K562 (cell line): ENCODE results near the gene ASCC3. TPM values are rescaled to one million over a fixed set of nuclear protein-coding genes. Genes with fewer than 3 reads are reported as not detected.

Experiments
- ARID4B ChIP-seq: sonication (generic); formaldehyde crosslinking; IDR thresholded peaks from 2 replicates; pipeline ENCODE4 v1.8.0; 2022; ENCODE audit warnings: mild to moderate bottlenecking, missing genetic modification reagents
- BRF2 ChIP-seq: IDR thresholded peaks from 3 replicates; pipeline ENCODE4 v1.6.1; 2011; ENCODE audit warnings: borderline replicate concordance, mild to moderate bottlenecking; ENCODE audit not compliant: insufficient read length, insufficient read depth
- EP400 ChIP-seq: fragments of 450-650 bp; IDR thresholded peaks from 2 replicates; pipeline ENCODE4 v1.6.1; 2017; ENCODE audit warnings: antibody characterized with exemption, mild to moderate bottlenecking, moderate library complexity
- GMEB1 ChIP-seq: fragments of 250-450 bp; sonication (Bioruptor Pico); IDR thresholded peaks from 2 replicates; pipeline ENCODE4 v1.4.0; 2020; ENCODE audit warnings: mild to moderate bottlenecking
- HCFC1 ChIP-seq: IDR thresholded peaks from 2 replicates; pipeline ENCODE4 v1.6.1; 2012; ENCODE audit warnings: low read depth, low read length, improper control_type of control experiment
- MAZ ChIP-seq, 2 experiments: fragments of 450-650 bp in 1 of 2; sonication (generic) in 1 of 2; formaldehyde crosslinking; IDR thresholded peaks in 1 of 2; conservative IDR thresholded peaks in 1 of 2; 2 replicates each; pipeline versions ENCODE4 v1.4.0 to v1.5.0; 2020; ENCODE audit warnings: mild to moderate bottlenecking in 1 of 2, missing genetic modification reagents in 1 of 2
- MBD1 ChIP-seq: fragments of 250-450 bp; sonication (Bioruptor Pico); IDR thresholded peaks from 2 replicates; pipeline ENCODE4 v1.8.0; 2022; ENCODE audit warnings: inconsistent platforms
- PCBP1 ChIP-seq: fragments of 200-400 bp; formaldehyde crosslinking; IDR thresholded peaks from 2 replicates; pipeline ENCODE4 v1.6.1; 2018; ENCODE audit warnings: mild to moderate bottlenecking, low read depth, low read length; ENCODE audit not compliant: poor library complexity, severe bottlenecking
- POLR3G ChIP-seq: IDR thresholded peaks from 2 replicates; pipeline ENCODE4 v1.6.1; 2011; ENCODE audit not compliant: insufficient read length, insufficient replicate concordance; ENCODE audit errors: extremely low read depth
- TAF7 ChIP-seq: fragments of 450-650 bp; IDR thresholded peaks from 2 replicates; pipeline ENCODE4 v1.6.1; 2016; ENCODE audit warnings: missing genetic modification characterization, missing compliant biosample characterization
- ZFPM2 ChIP-seq: fragments of 250-450 bp; sonication (Bioruptor Pico); IDR thresholded peaks from 2 replicates; pipeline ENCODE4 v1.5.1; 2022; ENCODE audit warnings: mild to moderate bottlenecking
- ZFX ChIP-seq: sonication (generic); formaldehyde crosslinking; IDR thresholded peaks from 2 replicates; pipeline ENCODE4 v1.8.0; 2022; ENCODE audit warnings: mild to moderate bottlenecking, missing genetic modification reagents, moderate library complexity
- ZNF175 ChIP-seq: fragments of 200-800 bp; sonication (Bioruptor generic); IDR thresholded peaks from 2 replicates; pipeline ENCODE4 v1.6.1; 2016; ENCODE audit warnings: low read depth, mild to moderate bottlenecking, missing genetic modification characterization, missing compliant biosample characterization
- ZNF740 ChIP-seq, 3 experiments: fragments of 200-800 bp in 1 of 3; sonication (Bioruptor generic) in 1 of 3; sonication (generic) in 1 of 3; formaldehyde crosslinking in 1 of 3; IDR thresholded peaks; 2 replicates each; pipeline versions ENCODE4 v1.6.1 to v1.8.0; 2016 to 2022; ENCODE audit warnings: mild to moderate bottlenecking in 2 of 3, missing compliant biosample characterization in 2 of 3, missing genetic modification characterization in 2 of 3, missing genetic modification reagents in 1 of 3
- ZNF785 ChIP-seq: fragments of 250-450 bp; sonication (Bioruptor Pico); IDR thresholded peaks from 2 replicates; pipeline ENCODE4 v1.4.0; 2020; ENCODE audit warnings: mild to moderate bottlenecking
- polyA plus RNA-seq, 8 experiments: library from polyadenylated mRNA; depleted of rRNA in 4 of 8; stranded (reverse) in 5 of 8; unstranded in 3 of 8; fragments of >200 nt; fragmentation: Nextera tagmentation in 2 of 8; fragmentation: Illumina TruSeq in 1 of 8; extraction: Ambion mirVana in 2 of 8; extraction: Trizol in 1 of 8; gene quantifications; 2 replicates each; pipeline versions ENCODE4 v1.2.1 to v1.2.3, GENCODE V29; 2011 to 2014; ENCODE audit warnings: inconsistent platforms in 1 of 8, missing spikeins in 1 of 8
- total RNA-seq, 7 experiments: library from RNA; depleted of rRNA in 6 of 7; stranded (reverse); fragments of >200 nt in 6 of 7; fragmentation: Illumina TruSeq in 2 of 7; extraction: Trizol in 2 of 7; gene quantifications; 2 replicates each; pipeline versions ENCODE4 v1.2.1 to v1.2.3, GENCODE V29; 2011 to 2021; ENCODE audit warnings: low replicate concordance in 1 of 7

The ASCC3 gene
- total and polyA plus RNA-seq, 9 of the 15 experiments (the other 6 are each of a cell fraction or from before 2014, with no cell fraction given) = 16.1 to 56.1 (median 33.9) TPM

GRCh38 chr6:100880853-100881706, at the start of gene ASCC3 (continued):
- TF ChIP-seq MBD1 (CRISPR knock-in tag) (no peak), ARID4B (CRISPR knock-in tag) (peak; percentile 94), MAZ (CRISPR knock-in tag; conservative IDR thresholded peaks at IDR 0.05 in 1 of 2, IDR thresholded peaks at IDR 0.05 in 1 of 2) (peak; percentile 95 to 96), HCFC1 (peak; percentile 51), BRF2 (no peak), PCBP1 (peak; percentile 26), GMEB1 (peak; percentile 96), EP400 (peak; percentile 91), POLR3G (no peak), ZNF175 (no peak), ZNF740 (CRISPR knock-in tag; IDR thresholded peaks at IDR 0.05) (no peak), ZNF740 (tag; IDR thresholded peaks at IDR 0.05) (no peak), ZNF785 (CRISPR knock-in tag) (no peak), ZFX (CRISPR knock-in tag) (peak; percentile 97), TAF7 (tag) (no peak; the same call in 1 of the 2 replicates), ZFPM2 (CRISPR knock-in tag) (0 out of 2 replicates have a peak, but pooled peaks have one; percentile 46)
